ENCODE data around the gene RPN1. TPM values are rescaled to one million over a fixed set of nuclear protein-coding genes. Genes with fewer than 3 reads are reported as not detected.

Gene RPN1
- total and polyA plus RNA-seq, 2 donors (not counting 3 experiments of a cell fraction or from before 2014, with no cell fraction given), result 250 to 266 TPM

DNA sequence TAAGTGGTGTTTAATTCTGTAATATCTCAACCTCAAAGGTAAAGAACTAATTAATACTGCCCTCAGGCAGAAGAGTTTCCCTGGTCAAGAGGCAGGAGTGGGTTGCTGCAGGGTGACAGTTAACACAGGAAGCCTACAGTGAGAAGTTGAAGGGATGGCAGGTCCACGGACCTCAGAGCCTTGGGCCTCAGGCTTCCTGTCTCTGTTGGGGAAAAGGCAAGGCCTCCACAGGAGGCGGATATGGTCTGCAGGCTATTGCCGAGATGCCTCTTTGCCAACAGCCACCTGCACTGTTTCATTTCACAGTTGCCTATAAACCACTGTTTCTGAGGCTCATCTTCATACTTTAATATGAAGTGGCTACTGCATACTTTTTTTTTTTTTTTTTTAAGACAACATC lies 33.3 kb upstream of the RPN1 start:
- Histone ChIP-seq H3K9me1 (replicated peaks; ENCODE audit: control insufficient read depth, extremely low read depth, insufficient read depth, low read length) (no peaks in the 10 kb centered on the region), H3K4me1 (ENCODE audit: control insufficient read depth, extremely low read depth, insufficient read depth, low read length) (peaks cover 5% of the 10 kb centered on the region), H3K4me2 (ENCODE audit: insufficient read depth, low read length) (no peak overlapping the region), H3K79me2 (ENCODE audit: control insufficient read depth, insufficient read depth, low read length) (no peaks in the 10 kb centered on the region), H4K20me1 (replicated peaks; ENCODE audit: control insufficient read depth, extremely low read depth, insufficient read depth, low read length) (no peaks in the 10 kb centered on the region), H2AFZ (ENCODE audit: low read depth, low read length) (no peak overlapping the region), H3K9me3 (replicated peaks; ENCODE audit: control insufficient read depth, insufficient read depth, low read length) (no peaks in the 10 kb centered on the region), H3K9ac (replicated peaks; ENCODE audit: extremely low read depth, insufficient read depth, low read length) (no peak overlapping the region), H3K27ac (ENCODE audit: insufficient read depth, low read depth, low read length) (no peak overlapping the region), H3K36me3 (ENCODE audit: control insufficient read depth in 2 of 2, extremely low read depth in 1 of 2, insufficient read depth in 2 of 2, low read length in 2 of 2) (no peaks in the 10 kb centered on the region), H3K27me3 (ENCODE audit: control insufficient read depth in 2 of 2, insufficient read depth in 2 of 2, low read length in 2 of 2) (no peaks in the 10 kb centered on the region), H3K4me3 (replicated peaks in 1 of 3; ENCODE audit: insufficient read depth in 1 of 3, low read depth in 1 of 3, low read length in 3 of 3) (no peak overlapping the region)
- TF ChIP-seq MYC (IDR thresholded peaks at IDR 0.05; ENCODE audit: low read depth, low read length), result no peak
- TF ChIP-seq, protein P1, sequence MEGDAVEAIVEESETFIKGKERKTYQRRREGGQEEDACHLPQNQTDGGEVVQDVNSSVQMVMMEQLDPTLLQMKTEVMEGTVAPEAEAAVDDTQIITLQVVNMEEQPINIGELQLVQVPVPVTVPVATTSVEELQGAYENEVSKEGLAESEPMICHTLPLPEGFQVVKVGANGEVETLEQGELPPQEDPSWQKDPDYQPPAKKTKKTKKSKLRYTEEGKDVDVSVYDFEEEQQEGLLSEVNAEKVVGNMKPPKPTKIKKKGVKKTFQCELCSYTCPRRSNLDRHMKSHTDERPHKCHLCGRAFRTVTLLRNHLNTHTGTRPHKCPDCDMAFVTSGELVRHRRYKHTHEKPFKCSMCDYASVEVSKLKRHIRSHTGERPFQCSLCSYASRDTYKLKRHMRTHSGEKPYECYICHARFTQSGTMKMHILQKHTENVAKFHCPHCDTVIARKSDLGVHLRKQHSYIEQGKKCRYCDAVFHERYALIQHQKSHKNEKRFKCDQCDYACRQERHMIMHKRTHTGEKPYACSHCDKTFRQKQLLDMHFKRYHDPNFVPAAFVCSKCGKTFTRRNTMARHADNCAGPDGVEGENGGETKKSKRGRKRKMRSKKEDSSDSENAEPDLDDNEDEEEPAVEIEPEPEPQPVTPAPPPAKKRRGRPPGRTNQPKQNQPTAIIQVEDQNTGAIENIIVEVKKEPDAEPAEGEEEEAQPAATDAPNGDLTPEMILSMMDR (IDR thresholded peaks at IDR 0.05; ENCODE audit: extremely low read depth in 1 of 2, insufficient read depth in 1 of 2, low read depth in 1 of 2, low read length in 2 of 2), result no peak
- TF ChIP-seq EZH2 (IDR thresholded peaks at IDR 0.05; ENCODE audit: borderline replicate concordance, low read depth, low read length, severe bottlenecking), result no peak
- no peak for TF ChIP-seq POLR2A (IDR thresholded peaks at IDR 0.05; ENCODE audit: low read depth, low read length)
- no peak for TF ChIP-seq POLR2AphosphoS5 (IDR thresholded peaks at IDR 0.05; ENCODE audit: insufficient read depth, low read depth, low read length)
- TF ChIP-seq, protein P2, sequence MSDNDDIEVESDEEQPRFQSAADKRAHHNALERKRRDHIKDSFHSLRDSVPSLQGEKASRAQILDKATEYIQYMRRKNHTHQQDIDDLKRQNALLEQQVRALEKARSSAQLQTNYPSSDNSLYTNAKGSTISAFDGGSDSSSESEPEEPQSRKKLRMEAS (IDR thresholded peaks at IDR 0.05; ENCODE audit: insufficient read depth, insufficient read length), result no peak
- no peak for TF ChIP-seq FOS (IDR thresholded peaks at IDR 0.05; ENCODE audit: borderline replicate concordance, insufficient read depth, low read length)
- dilution Hi-C loops (cut with MboI; ENCODE audit: extremely low pct_ligation_motif_present, low sequenced_read_pairs), result no loop called here
- intact Hi-C loops (cut with micrococcal nuclease), result no loop called here
- BruUV-seq (replicated peaks), result no TSS peak
- POLR2A ChIA-PET, result no interaction called here
- DNase-seq (ENCODE audit: low read depth, low spot score) (no peak), FAIRE-seq (no peak)
- CTCF ChIA-PET, result no interaction called here
